Tibial artery (tissue), 4 donors: ENCODE results near the gene TAF11L14.

Experiments
- DNase-seq, 2 donors: peaks; one replicate each; pipeline ENCODE4 v3.0.0-alpha.2; 2019
- H3K27ac ChIP-seq, 2 donors: fragments of 200-600 bp; sonication (generic) in 1 of 2; 1 replicate in 1 of 2; 2 replicates in 1 of 2; pipeline ENCODE4 v1.5.1; 2018 to 2019; ENCODE audit warnings: mild to moderate bottlenecking in 1 of 2
- H3K27me3 ChIP-seq, 2 donors: fragments of 200-600 bp; sonication (generic) in 1 of 2; one replicate each; pipeline versions ENCODE4 v1.5.1 to v1.6.0; 2016 to 2019
- H3K36me3 ChIP-seq, 3 donors: fragments of 200-600 bp; sonication (generic) in 2 of 3; one replicate each; pipeline ENCODE4 v1.5.1; 2016 to 2019; ENCODE audit warnings: mild to moderate bottlenecking in 2 of 3
- H3K4me1 ChIP-seq, 4 donors: fragments of 200-600 bp; sonication (generic) in 2 of 4; 1 replicate in 3 of 4; 2 replicates in 1 of 4; pipeline ENCODE4 v1.5.1; 2016 to 2019
- H3K4me3 ChIP-seq, 2 donors: fragments of 200-600 bp; sonication (generic) in 1 of 2; 1 replicate in 1 of 2; 2 replicates in 1 of 2; pipeline ENCODE4 v1.5.1; 2018 to 2019; ENCODE audit warnings: mild to moderate bottlenecking in 2 of 2
- H3K9me3 ChIP-seq, 3 donors: fragments of 200-600 bp; sonication (generic) in 1 of 3; one replicate each; pipeline ENCODE4 v1.5.1; 2016 to 2019
- CTCF ChIP-seq, 2 experiments: fragments of 200-600 bp in 1 of 2; fragments of 450-650 bp in 1 of 2; IDR thresholded peaks; one replicate each; pipeline ENCODE4 v1.5.1; 2017 to 2019; ENCODE audit warnings: antibody characterized with exemption in 2 of 2, mild to moderate bottlenecking in 1 of 2, moderate library complexity in 1 of 2
- intact Hi-C: fragments of 100-400 bp; cut with DNase I; formaldehyde crosslinking; loops from one replicate; pipeline ENCODE4 v1.15.0; 2023; ENCODE audit warnings: low total_unique reads

Gene TAF11L14

GRCh38 chr5:17678751-17679324 lies 44.6 kb downstream of the TAF11L14 start:
- Histone ChIP-seq H3K27me3 (no peaks in the 10 kb centered on the region), H3K36me3 (no peaks in the 10 kb centered on the region), H3K9me3 (no peaks in the 10 kb centered on the region), H3K4me1 (no peaks in the 10 kb centered on the region), H3K4me3 (no peak overlapping the region), H3K27ac (no peak overlapping the region)
- intact Hi-C loops = no loop called here
- TF ChIP-seq CTCF (IDR thresholded peaks at IDR 0.05) = no peak
- DNase-seq = no peak

- no peaks in the 10 kb centered on the region for H3K27me3 ChIP-seq
- intact Hi-C loops = no loop called here
- DNase-seq = no peak
- no peak for TF ChIP-seq CTCF (IDR thresholded peaks at IDR 0.05)
- H3K36me3 ChIP-seq = no peaks in the 10 kb centered on the region
- no peaks in the 10 kb centered on the region for H3K4me1 ChIP-seq
- H3K4me3 ChIP-seq = no peak overlapping the region
- H3K27ac ChIP-seq = no peak overlapping the region
- no peaks in the 10 kb centered on the region for H3K9me3 ChIP-seq
Measured at GRCh38 chr5:17679597-17680203, 45.4 kb downstream of the TAF11L14 start.

GRCh38 chr5:17680737-17681136 lies 46.5 kb downstream of the TAF11L14 start:
- Histone ChIP-seq H3K9me3 (no peaks in the 10 kb centered on the region), H3K27me3 (no peaks in the 10 kb centered on the region), H3K4me1 (no peaks in the 10 kb centered on the region), H3K27ac (no peak overlapping the region), H3K4me3 (no peak overlapping the region), H3K36me3 (no peaks in the 10 kb centered on the region)
- intact Hi-C loops = no loop called here
- DNase-seq = no peak
- no peak for TF ChIP-seq CTCF (IDR thresholded peaks at IDR 0.05)
